AG04449 (cell line): ENCODE data around the gene ERBIN.
"Not testable (repeated sequence)": the region's sequence is repeated elsewhere in the genome, so short reads cannot be mapped to it uniquely, and the experiment has no call there.

Source experiments
- CTCF ChIA-PET: fragments of 350-600 bp; formaldehyde crosslinking; extraction: SDS; loops from one replicate; lab custom pipeline; 2021; ENCODE audit warnings: antibody characterized with exemption; lab: Yijun Ruan, JAX
- POLR2A ChIA-PET: fragments of 400-600, 350-600 bp; formaldehyde crosslinking; extraction: SDS; loops from one replicate; lab custom pipeline; 2020; ENCODE audit warnings: antibody characterized with exemption, inconsistent platforms; lab: Yijun Ruan, JAX
- DNase-seq: peaks from one replicate; pipeline ENCODE4 v3.0.0-alpha.2; 2010; ENCODE audit warnings: low read depth, low spot score
- H3K4me3 ChIP-seq: 2 replicates; pipeline ENCODE4 v1.5.1; 2011; ENCODE audit warnings: low read depth, mild to moderate bottlenecking, control low read depth, low read length
- TF ChIP-seq, protein P1 (sequence below): IDR thresholded peaks from one replicate; pipeline ENCODE4 v1.5.1; 2011; ENCODE audit warnings: mild to moderate bottlenecking, moderate library complexity, low read length, control low read depth, inconsistent platforms; ENCODE audit not compliant: insufficient read depth; ENCODE audit errors: missing control alignments

ERBIN gene

GRCh38 chr5:65946198-65946745 lies 19.9 kb downstream of the ERBIN start:
- DNase-seq, result no peak
- TF ChIP-seq, protein P1, sequence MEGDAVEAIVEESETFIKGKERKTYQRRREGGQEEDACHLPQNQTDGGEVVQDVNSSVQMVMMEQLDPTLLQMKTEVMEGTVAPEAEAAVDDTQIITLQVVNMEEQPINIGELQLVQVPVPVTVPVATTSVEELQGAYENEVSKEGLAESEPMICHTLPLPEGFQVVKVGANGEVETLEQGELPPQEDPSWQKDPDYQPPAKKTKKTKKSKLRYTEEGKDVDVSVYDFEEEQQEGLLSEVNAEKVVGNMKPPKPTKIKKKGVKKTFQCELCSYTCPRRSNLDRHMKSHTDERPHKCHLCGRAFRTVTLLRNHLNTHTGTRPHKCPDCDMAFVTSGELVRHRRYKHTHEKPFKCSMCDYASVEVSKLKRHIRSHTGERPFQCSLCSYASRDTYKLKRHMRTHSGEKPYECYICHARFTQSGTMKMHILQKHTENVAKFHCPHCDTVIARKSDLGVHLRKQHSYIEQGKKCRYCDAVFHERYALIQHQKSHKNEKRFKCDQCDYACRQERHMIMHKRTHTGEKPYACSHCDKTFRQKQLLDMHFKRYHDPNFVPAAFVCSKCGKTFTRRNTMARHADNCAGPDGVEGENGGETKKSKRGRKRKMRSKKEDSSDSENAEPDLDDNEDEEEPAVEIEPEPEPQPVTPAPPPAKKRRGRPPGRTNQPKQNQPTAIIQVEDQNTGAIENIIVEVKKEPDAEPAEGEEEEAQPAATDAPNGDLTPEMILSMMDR, result no peak
- no peak overlapping the region for H3K4me3 ChIP-seq
- ChIA-PET CTCF (interaction anchor here (0.8 kb wide), 1 partner anchor 29 kb away, joined by 3 read pairs; no protein-coding TSS in a partner anchor), POLR2A (interaction anchor here (0.7 to 1.1 kb wide), 2 partner anchors 18 to 20 kb away, joined by 3 to 5 read pairs; partner anchors contain the start of gene ERBIN)

DNA sequence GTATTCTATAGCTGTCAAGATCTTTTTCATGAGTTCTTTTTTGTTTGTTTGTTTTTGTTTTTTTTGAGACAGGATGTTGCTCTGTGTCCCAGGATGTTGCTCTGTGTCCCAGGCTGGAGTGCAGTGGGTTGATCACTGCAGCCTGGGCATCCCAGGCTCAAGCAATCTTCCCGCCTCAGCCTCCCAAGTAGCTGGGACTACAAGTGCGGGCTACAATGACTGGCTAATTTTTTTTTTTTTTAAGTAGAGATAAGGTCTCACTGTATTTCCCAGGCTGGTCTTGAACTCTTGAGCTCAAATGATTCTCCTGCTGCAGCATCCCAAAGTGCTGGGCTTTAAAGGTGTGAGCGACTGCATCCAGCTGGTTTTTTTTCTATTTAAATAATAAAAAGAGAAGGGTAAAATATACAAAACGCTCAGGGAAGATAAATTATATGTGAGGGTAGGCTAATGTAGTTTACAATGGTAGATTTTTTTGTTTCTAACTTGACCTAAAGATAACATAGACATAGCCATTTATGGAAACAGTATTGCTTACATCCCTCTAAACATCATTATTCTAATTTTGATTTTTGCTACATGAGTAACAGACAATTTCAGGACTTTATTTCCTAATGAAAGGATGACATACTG lies 21.9 kb downstream of the ERBIN start:
- DNase-seq, result no peak
- POLR2A ChIA-PET, result interaction anchor here (0.6 kb wide), 1 partner anchor 69 kb away, joined by 3 read pairs; no protein-coding TSS in a partner anchor
- CTCF ChIA-PET, result no interaction called here
- no peak overlapping the region for H3K4me3 ChIP-seq
- TF ChIP-seq, protein P1, result no peak

GRCh38 chr5:65951330-65951729 lies 25.0 kb downstream of the ERBIN start:
- TF ChIP-seq, protein P1, result no peak
- ChIA-PET CTCF (no interaction called here), POLR2A (no interaction called here)
- H3K4me3 ChIP-seq, result no peak overlapping the region
- no peak for DNase-seq

DNA sequence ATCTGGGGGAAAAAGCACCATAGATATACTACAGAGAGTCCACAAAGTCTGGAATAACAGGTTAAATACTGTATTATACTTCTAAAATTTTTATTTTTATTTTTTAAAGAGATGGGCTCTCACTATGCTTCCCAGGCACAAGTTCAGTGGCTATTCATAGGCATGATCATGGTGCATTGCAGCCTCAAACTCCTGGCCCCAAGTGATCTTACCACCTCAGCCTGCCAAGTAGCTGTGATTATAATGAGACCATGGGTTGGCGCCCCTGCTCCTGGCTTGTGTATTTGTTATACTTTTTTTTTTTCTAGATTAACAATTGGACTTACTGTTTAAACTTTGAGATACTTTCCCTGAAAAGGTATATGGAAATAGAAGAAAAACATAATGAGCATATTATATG lies 25.9 kb downstream of the ERBIN start:
- no peak overlapping the region for H3K4me3 ChIP-seq
- CTCF ChIA-PET, result no interaction called here
- POLR2A ChIA-PET, result no interaction called here
- DNase-seq, result no peak
- TF ChIP-seq, protein P1, result no peak

DNA sequence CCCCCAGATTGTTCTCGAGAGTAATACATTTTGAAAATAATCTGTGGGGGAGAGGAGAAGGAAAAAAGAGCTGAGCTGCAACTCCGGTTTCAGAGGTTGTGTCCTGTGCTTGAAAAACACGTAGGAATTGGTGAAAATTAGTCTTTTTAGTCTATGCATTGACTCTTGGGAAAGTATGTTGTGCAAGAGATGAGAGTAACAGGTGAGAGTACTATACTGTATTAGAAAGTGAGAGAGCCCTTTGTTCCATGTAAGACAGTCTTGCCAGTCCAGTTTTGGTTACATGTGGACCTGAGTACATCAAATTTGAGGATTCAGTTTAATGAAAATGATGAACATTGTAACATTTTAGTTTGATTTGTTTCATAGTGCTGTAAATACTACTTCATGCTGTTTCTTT lies 27.8 kb downstream of the ERBIN start:
- TF ChIP-seq, protein P1, result no peak
- no peak overlapping the region for H3K4me3 ChIP-seq
- ChIA-PET CTCF (interaction anchor here (1.3 kb wide), 1 partner anchor 212 kb away, joined by 3 read pairs; no protein-coding TSS in a partner anchor), POLR2A (interaction anchor here (0.6 kb wide), 1 partner anchor 13 kb away, joined by 3 read pairs; no protein-coding TSS in a partner anchor)
- no peak for DNase-seq

GRCh38 chr5:65955746-65956145 lies 29.4 kb downstream of the ERBIN start:
- ChIA-PET CTCF (no interaction called here), POLR2A (no interaction called here)
- no peak overlapping the region for H3K4me3 ChIP-seq
- TF ChIP-seq, protein P1, result no peak
- DNase-seq, result no peak

GRCh38 chr5:65957703-65958102 lies 31.3 kb downstream of the ERBIN start:
- CTCF ChIA-PET, DNase-seq, H3K4me3 ChIP-seq, POLR2A ChIA-PET: not testable (repeated sequence)
